Breast epithelium (tissue), 4 donors: ENCODE measurements around the gene SLC34A1. TPM values are rescaled to one million over a fixed set of nuclear protein-coding genes. Genes with fewer than 3 reads are reported as not detected.

Experiments
- DNase-seq, 2 donors: peaks; one replicate each; pipeline ENCODE4 v3.0.0-alpha.2; 2019; ENCODE audit warnings: low spot score in 2 of 2
- H3K27ac ChIP-seq, 2 donors: fragments of 200-600 bp; sonication (generic) in 1 of 2; one replicate each; pipeline ENCODE4 v1.5.1; 2016 to 2019; ENCODE audit warnings: mild to moderate bottlenecking in 1 of 2
- H3K27me3 ChIP-seq, 2 donors: fragments of 200-600 bp; sonication (generic) in 1 of 2; one replicate each; pipeline versions ENCODE4 v1.5.1 to v1.6.0; 2017 to 2019; ENCODE audit warnings: control low read depth in 1 of 2, mild to moderate bottlenecking in 1 of 2
- H3K36me3 ChIP-seq: fragments of 200-600 bp; one replicate; pipeline ENCODE4 v1.5.1; 2019
- H3K4me1 ChIP-seq, 2 donors: fragments of 200-600 bp; sonication (generic); one replicate each; pipeline ENCODE4 v1.5.1; 2016 to 2019; ENCODE audit warnings: control low read depth in 1 of 2
- H3K4me3 ChIP-seq, 3 donors: fragments of 200-600 bp; sonication (generic); 1 replicate in 2 of 3; 2 replicates in 1 of 3; pipeline ENCODE4 v1.5.1; 2016 to 2019; ENCODE audit warnings: mild to moderate bottlenecking in 3 of 3, moderate library complexity in 2 of 3
- H3K9me3 ChIP-seq, 2 donors: fragments of 200-600 bp; sonication (generic) in 1 of 2; one replicate each; pipeline ENCODE4 v1.5.1; 2016 to 2019; ENCODE audit warnings: control low read depth in 1 of 2
- POLR2A ChIP-seq: fragments of 450-650 bp; IDR thresholded peaks from one replicate; pipeline ENCODE4 v1.6.1; 2016; ENCODE audit warnings: antibody characterized with exemption, mild to moderate bottlenecking, moderate library complexity
- POLR2AphosphoS5 ChIP-seq, 3 donors: sonication (generic); formaldehyde crosslinking; IDR thresholded peaks; one replicate each; pipeline ENCODE4 v1.6.1; 2017; ENCODE audit warnings: antibody characterized with exemption in 3 of 3
- intact Hi-C: fragments of 100-400 bp; cut with DNase I; formaldehyde crosslinking; loops from one replicate; pipeline ENCODE4 v1.15.1; 2023; ENCODE audit warnings: low total_unique reads
- total RNA-seq, 3 donors: library from RNA; depleted of rRNA; stranded (reverse); fragments of >200 nt; gene quantifications; one replicate each; pipeline ENCODE4 v1.1.0, GENCODE V29; 2016
- TF ChIP-seq, protein P1 (sequence below), 3 donors: fragments of 450-650 bp; IDR thresholded peaks; one replicate each; pipeline ENCODE4 v1.5.1; 2016 to 2017; ENCODE audit warnings: antibody characterized with exemption in 3 of 3, mild to moderate bottlenecking in 3 of 3, moderate library complexity in 3 of 3

Gene SLC34A1
- total RNA-seq, 3 donors from 2014 or later: not detected

DNA sequence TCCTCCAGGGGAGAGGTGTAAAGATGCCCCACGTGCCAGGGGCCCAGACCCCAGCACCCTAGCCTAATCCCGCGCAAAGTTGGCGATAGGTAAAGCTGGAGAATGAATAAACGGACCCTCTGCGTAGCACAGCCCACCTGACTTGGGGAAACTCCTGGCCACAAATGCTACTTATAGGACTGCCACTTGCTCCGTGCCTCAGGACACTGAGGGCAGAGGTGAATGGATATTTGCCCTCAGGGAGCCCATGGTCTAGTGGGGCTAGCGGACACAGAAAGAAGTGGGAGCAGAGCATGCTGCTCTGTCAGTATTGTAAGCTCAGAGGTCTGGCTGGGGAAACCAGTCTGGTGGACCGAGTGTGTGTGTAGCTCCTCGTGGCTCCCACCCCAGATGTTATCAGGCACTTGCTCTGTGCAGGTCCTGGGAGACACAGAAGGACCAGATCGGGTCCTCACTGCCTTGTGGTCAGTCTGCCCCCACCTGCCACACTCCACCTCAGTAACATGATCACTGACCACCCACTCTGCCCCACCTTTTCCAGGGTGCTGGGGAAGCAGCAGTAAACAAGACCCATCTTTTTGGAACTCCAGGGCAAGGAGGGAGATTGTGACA lies 43.1 kb downstream of the SLC34A1 start:
- Histone ChIP-seq H3K4me3 (peak overlapping the region; percentile 77 to 88 (median 84)), H3K4me1 (peaks cover 5 to 17% of the 10 kb centered on the region in 2 donors), H3K27me3 (no peaks in the 10 kb centered on the region), H3K27ac (peak overlapping the region; percentile 91 to 92), H3K36me3 (no peaks in the 10 kb centered on the region), H3K9me3 (no peaks in the 10 kb centered on the region)
- intact Hi-C loops: no loop called here
- TF ChIP-seq, protein P1, sequence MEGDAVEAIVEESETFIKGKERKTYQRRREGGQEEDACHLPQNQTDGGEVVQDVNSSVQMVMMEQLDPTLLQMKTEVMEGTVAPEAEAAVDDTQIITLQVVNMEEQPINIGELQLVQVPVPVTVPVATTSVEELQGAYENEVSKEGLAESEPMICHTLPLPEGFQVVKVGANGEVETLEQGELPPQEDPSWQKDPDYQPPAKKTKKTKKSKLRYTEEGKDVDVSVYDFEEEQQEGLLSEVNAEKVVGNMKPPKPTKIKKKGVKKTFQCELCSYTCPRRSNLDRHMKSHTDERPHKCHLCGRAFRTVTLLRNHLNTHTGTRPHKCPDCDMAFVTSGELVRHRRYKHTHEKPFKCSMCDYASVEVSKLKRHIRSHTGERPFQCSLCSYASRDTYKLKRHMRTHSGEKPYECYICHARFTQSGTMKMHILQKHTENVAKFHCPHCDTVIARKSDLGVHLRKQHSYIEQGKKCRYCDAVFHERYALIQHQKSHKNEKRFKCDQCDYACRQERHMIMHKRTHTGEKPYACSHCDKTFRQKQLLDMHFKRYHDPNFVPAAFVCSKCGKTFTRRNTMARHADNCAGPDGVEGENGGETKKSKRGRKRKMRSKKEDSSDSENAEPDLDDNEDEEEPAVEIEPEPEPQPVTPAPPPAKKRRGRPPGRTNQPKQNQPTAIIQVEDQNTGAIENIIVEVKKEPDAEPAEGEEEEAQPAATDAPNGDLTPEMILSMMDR (IDR thresholded peaks at IDR 0.05): no peak
- TF ChIP-seq POLR2AphosphoS5 (IDR thresholded peaks at IDR 0.05) (no peak), POLR2A (no peak)
- peak in 1 of 2 donors; percentile 41 for DNase-seq

DNA sequence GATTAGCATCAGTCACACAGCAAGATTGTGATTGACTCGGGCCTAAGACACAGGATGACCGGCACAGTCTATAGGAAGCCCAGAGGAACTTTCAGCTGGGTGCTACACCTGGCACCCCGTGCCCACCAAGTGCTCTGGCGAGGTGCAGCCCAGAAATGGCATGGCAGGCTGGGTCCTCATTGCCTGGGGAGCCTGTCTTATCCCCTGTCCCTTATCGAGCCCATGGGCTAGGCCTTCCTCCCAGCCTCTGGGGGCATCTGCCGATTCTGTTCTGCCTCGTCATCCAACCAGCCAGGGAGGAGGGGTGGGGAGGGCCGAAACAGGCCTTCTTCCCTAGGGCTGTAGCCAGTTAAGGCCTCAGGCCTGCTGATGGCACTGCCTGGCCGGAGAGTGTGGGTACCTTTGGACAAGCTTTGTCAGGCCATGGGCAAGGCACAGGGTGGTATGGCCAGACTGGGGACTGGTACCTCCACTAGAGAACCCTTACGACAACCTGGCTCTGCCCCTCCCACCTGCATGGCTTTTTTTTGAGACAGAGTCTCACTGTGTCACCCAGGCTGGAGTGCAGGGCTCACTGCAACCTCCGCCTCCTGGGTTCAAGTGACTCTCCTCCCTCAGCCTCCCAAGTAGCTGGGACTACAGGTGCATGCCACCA lies 43.8 kb downstream of the SLC34A1 start:
- Histone ChIP-seq H3K4me1 (peaks cover 5 to 17% of the 10 kb centered on the region in 2 donors), H3K9me3 (no peaks in the 10 kb centered on the region), H3K27me3 (no peaks in the 10 kb centered on the region), H3K4me3 (peak overlapping the region; percentile 77 to 88 (median 84)), H3K27ac (peak overlapping the region; percentile 91 to 92), H3K36me3 (no peaks in the 10 kb centered on the region)
- no peak for DNase-seq
- intact Hi-C loops: no loop called here
- TF ChIP-seq, protein P1 (IDR thresholded peaks at IDR 0.05): no peak
- no peak for TF ChIP-seq POLR2AphosphoS5 (IDR thresholded peaks at IDR 0.05)

DNA sequence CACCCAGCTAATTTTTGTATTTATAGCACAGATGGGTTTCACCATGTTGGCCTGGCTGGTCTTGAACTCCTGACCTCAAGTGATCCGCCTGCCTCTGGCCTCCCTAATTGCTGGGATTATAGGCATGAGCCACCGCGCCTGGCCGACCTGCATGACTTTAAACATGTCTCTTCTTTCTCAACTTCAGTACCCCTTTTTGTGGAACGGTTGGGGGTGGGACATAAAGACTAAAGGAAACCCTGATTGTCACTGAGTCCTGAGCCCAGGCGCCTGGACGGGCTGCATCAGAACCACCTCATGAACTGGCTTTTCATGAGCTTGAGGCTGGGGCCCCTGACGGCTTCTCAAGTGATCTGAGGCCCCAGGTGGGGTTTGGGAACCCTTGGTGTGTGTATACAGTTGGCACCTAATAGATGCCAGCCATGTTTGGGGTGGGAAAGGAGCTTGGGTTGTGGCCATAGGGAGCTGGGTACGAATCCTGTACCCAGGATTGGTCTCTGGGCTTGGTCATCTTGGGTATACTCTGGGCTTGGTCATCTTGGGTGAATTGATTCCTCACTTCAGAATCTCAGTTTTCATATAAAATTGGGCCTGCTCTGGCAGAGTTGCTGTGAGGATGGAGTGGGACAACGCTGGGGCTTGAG lies 44.5 kb downstream of the SLC34A1 start:
- H3K27me3 ChIP-seq: no peaks in the 10 kb centered on the region
- H3K4me1 ChIP-seq: peaks cover 5 to 17% of the 10 kb centered on the region in 2 donors
- no peaks in the 10 kb centered on the region for H3K9me3 ChIP-seq
- no peak for DNase-seq
- H3K36me3 ChIP-seq: no peaks in the 10 kb centered on the region
- intact Hi-C loops: no loop called here
- peak overlapping the region in 1 of 2 donors; percentile 91 for H3K27ac ChIP-seq
- no peak overlapping the region for H3K4me3 ChIP-seq
- no peak for TF ChIP-seq POLR2AphosphoS5 (IDR thresholded peaks at IDR 0.05)
- TF ChIP-seq POLR2A: no peak
- TF ChIP-seq, protein P1 (IDR thresholded peaks at IDR 0.05): no peak

DNA sequence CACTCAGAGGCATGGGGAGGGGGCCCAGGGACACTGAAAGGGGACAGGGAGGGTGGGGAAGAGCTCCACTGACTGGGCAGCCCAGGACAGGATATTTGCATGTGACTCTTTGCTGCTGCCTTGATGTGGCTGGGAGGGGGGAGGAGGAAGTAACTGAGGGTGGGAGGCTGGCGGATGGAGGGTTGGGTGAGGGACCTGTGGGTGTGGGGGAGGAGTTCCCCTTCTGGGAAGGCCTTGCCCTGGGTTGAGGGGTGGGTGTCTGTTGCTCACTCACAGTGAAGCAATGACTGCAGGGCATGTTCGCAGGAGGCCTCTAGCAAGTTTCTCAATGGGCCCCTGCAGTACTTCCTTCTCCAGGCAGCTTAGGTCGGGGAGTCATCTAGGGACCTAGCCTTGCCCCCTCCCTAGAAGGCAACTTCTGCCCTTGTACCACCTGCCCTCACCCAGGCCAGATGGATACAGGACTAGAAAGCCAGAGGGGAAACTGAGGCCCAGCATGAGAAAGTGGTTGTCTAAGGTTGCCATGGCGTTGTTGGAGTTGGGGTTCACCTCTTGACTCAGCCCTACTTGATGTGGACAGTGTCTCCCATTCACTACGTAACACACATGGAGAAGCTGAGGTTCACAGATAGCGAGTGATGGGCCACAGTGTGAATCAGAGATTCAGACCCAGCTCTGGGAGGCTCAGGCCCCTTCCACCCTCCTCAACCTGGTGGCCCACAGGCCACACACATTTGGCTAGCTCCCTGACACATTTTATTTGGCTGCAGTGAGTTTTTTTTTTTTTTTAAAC lies 45.2 kb downstream of the SLC34A1 start:
- no peaks in the 10 kb centered on the region for H3K27me3 ChIP-seq
- H3K9me3 ChIP-seq: no peaks in the 10 kb centered on the region
- no peak for DNase-seq
- H3K4me1 ChIP-seq: peaks cover 5 to 17% of the 10 kb centered on the region in 2 donors
- no peak overlapping the region for H3K27ac ChIP-seq
- no peaks in the 10 kb centered on the region for H3K36me3 ChIP-seq
- intact Hi-C loops: no loop called here
- H3K4me3 ChIP-seq: no peak overlapping the region
- TF ChIP-seq POLR2A (no peak), POLR2AphosphoS5 (IDR thresholded peaks at IDR 0.05) (no peak)
- TF ChIP-seq, protein P1 (IDR thresholded peaks at IDR 0.05): no peak
